Measurements from ENCODE around the gene CHRNA10. TPM values are rescaled to one million over a fixed set of nuclear protein-coding genes. Genes with fewer than 3 reads are reported as not detected.
A peak's percentile ranks its signal among the peaks of the same experiment; 100 is the strongest.

Gene CHRNA10
- total RNA-seq, 1 experiment from 2014 or later, result 2.1 TPM

GRCh38 chr11:3642071-3642951, 28.9 kb downstream of the CHRNA10 start:
- intact Hi-C loops (cut with micrococcal nuclease; ENCODE audit: unreplicated experiment), result no loop called here
- Histone ChIP-seq H3K4me1 (ENCODE audit: insufficient read depth, low read length, poor library complexity, severe bottlenecking) (no peaks in the 10 kb centered on the region), H3K27me3 (replicated peaks; ENCODE audit: insufficient read depth, low read depth, low read length, poor library complexity) (peaks cover 3% of the 10 kb centered on the region), H3K4me3 (ENCODE audit: low read depth, low read length, poor library complexity, severe bottlenecking) (peak overlapping the region; percentile 41), H3K9me3 (ENCODE audit: low read depth, low read length, poor library complexity, severe bottlenecking) (no peaks in the 10 kb centered on the region), H3K27ac (ENCODE audit: low read depth, low read length, poor library complexity, severe bottlenecking) (no peak overlapping the region), H3K36me3 (ENCODE audit: insufficient read depth, low read length, poor library complexity, severe bottlenecking) (no peaks in the 10 kb centered on the region)
- no TSS peak for BruUV-seq (replicated peaks)
- ChIA-PET CTCF (no interaction called here), POLR2A (ENCODE audit: low non-redundant PET) (no interaction called here)
- peak; percentile 74 for DNase-seq (ENCODE audit: low spot score)
- no peak for TF ChIP-seq EZH2 (IDR thresholded peaks at IDR 0.05; ENCODE audit: borderline replicate concordance, low read depth, low read length, poor library complexity, severe bottlenecking)
- TF ChIP-seq CTCF (conservative IDR thresholded peaks at IDR 0.05; ENCODE audit: low read depth, low read length), result no peak

GRCh38 chr11:3641701-3642070, 29.5 kb downstream of the CHRNA10 start, which contains the start of gene ART5:
Gene ART5, minus strand, starts transcription at chr11:3641992. Its CDS starts 130 bp downstream, at chr11:3641862.
- Histone ChIP-seq H3K36me3 (ENCODE audit: insufficient read depth, low read length, poor library complexity, severe bottlenecking) (no peaks in the 10 kb centered on the region), H3K9me3 (ENCODE audit: low read depth, low read length, poor library complexity, severe bottlenecking) (no peaks in the 10 kb centered on the region), H3K27ac (ENCODE audit: low read depth, low read length, poor library complexity, severe bottlenecking) (no peak within 1 kb of the TSS), H3K4me1 (ENCODE audit: insufficient read depth, low read length, poor library complexity, severe bottlenecking) (no peaks in the 10 kb centered on the region), H3K4me3 (ENCODE audit: low read depth, low read length, poor library complexity, severe bottlenecking) (peak within 1 kb of the TSS; percentile 41), H3K27me3 (replicated peaks; ENCODE audit: insufficient read depth, low read depth, low read length, poor library complexity) (peaks cover 2% of the 10 kb centered on the region)
- BruUV-seq (replicated peaks), result no TSS peak
- ChIA-PET POLR2A (ENCODE audit: low non-redundant PET) (no interaction called here), CTCF (no interaction called here)
- no peak for DNase-seq (ENCODE audit: low spot score)
- TF ChIP-seq EZH2 (IDR thresholded peaks at IDR 0.05; ENCODE audit: borderline replicate concordance, low read depth, low read length, poor library complexity, severe bottlenecking) (no peak), CTCF (conservative IDR thresholded peaks at IDR 0.05; ENCODE audit: low read depth, low read length) (no peak)
- intact Hi-C loops (cut with micrococcal nuclease; ENCODE audit: unreplicated experiment), result no loop called here

GRCh38 chr11:3641191-3641590, 30.0 kb downstream of the CHRNA10 start:
- ChIA-PET CTCF (no interaction called here), POLR2A (ENCODE audit: low non-redundant PET) (no interaction called here)
- intact Hi-C loops (cut with micrococcal nuclease; ENCODE audit: unreplicated experiment), result no loop called here
- no TSS peak for BruUV-seq (replicated peaks)
- no peak for DNase-seq (ENCODE audit: low spot score)
- no peak overlapping the region for H3K27ac ChIP-seq (ENCODE audit: low read depth, low read length, poor library complexity, severe bottlenecking)
- TF ChIP-seq CTCF (conservative IDR thresholded peaks at IDR 0.05; ENCODE audit: low read depth, low read length) (no peak), EZH2 (IDR thresholded peaks at IDR 0.05; ENCODE audit: borderline replicate concordance, low read depth, low read length, poor library complexity, severe bottlenecking) (no peak)
- no peaks in the 10 kb centered on the region for H3K9me3 ChIP-seq (ENCODE audit: low read depth, low read length, poor library complexity, severe bottlenecking)
- H3K36me3 ChIP-seq (ENCODE audit: insufficient read depth, low read length, poor library complexity, severe bottlenecking), result no peaks in the 10 kb centered on the region
- no peaks in the 10 kb centered on the region for H3K27me3 ChIP-seq (replicated peaks; ENCODE audit: insufficient read depth, low read depth, low read length, poor library complexity)
- H3K4me3 ChIP-seq (ENCODE audit: low read depth, low read length, poor library complexity, severe bottlenecking), result no peak overlapping the region
- no peaks in the 10 kb centered on the region for H3K4me1 ChIP-seq (ENCODE audit: insufficient read depth, low read length, poor library complexity, severe bottlenecking)
